Neural cell (in vitro differentiated cells): Measurements from ENCODE around the gene VSNL1. TPM values are rescaled to one million over a fixed set of nuclear protein-coding genes. Genes with fewer than 3 reads are reported as not detected.

Experiments
- H2AFZ ChIP-seq: fragments of 200-600, 300-800 bp; sonication (generic), shearing (Covaris generic); 2 replicates; pipeline ENCODE4 v1.6.0; 2014; ENCODE audit warnings: low read depth, mild to moderate bottlenecking, antibody characterized with exemption, low read length, moderate library complexity
- H3F3A ChIP-seq: fragments of 200-600 bp; shearing (Covaris generic); 2 replicates; pipeline ENCODE4 v1.6.1; 2016; ENCODE audit warnings: mild to moderate bottlenecking, moderate library complexity, mixed read lengths, antibody characterized with exemption, low read length; ENCODE audit not compliant: insufficient read depth, poor library complexity, severe bottlenecking
- H3K27ac ChIP-seq: fragments of 200-600, 300-800 bp; sonication (generic), shearing (Covaris generic); 2 replicates; pipeline ENCODE4 v1.5.1; 2014; ENCODE audit warnings: mild to moderate bottlenecking, low read length, moderate library complexity
- H3K27me3 ChIP-seq: fragments of 300-800, 200-600 bp; sonication (generic), shearing (Covaris generic); 2 replicates; pipeline ENCODE4 v1.6.0; 2014; ENCODE audit warnings: mild to moderate bottlenecking, low read depth, low read length, moderate library complexity; ENCODE audit not compliant: insufficient read depth
- H3K36me3 ChIP-seq: fragments of 300-800, 200-600 bp; sonication (generic), shearing (Covaris generic); 2 replicates; pipeline ENCODE4 v1.5.1; 2014; ENCODE audit warnings: mild to moderate bottlenecking, antibody characterized with exemption, low read length, moderate library complexity; ENCODE audit not compliant: insufficient read depth
- H3K4me2 ChIP-seq: fragments of 300-800, 200-600 bp; sonication (generic), shearing (Covaris generic); 2 replicates; pipeline ENCODE4 v1.6.0; 2014; ENCODE audit warnings: mild to moderate bottlenecking, low read length
- H3K4me3 ChIP-seq: fragments of 300-800, 200-600 bp; sonication (generic), shearing (Covaris generic); 2 replicates; pipeline ENCODE4 v1.5.1; 2014; ENCODE audit warnings: mild to moderate bottlenecking, low read length, moderate library complexity
- H3K79me2 ChIP-seq: fragments of 200-600 bp; shearing (Covaris generic); replicated peaks from 2 replicates; pipeline ENCODE4 v1.6.0; 2014; ENCODE audit warnings: mild to moderate bottlenecking, low read length, moderate library complexity; ENCODE audit not compliant: insufficient read depth
- H3K9ac ChIP-seq: fragments of 300-800, 200-600 bp; sonication (generic), shearing (Covaris generic); 2 replicates; pipeline ENCODE4 v1.6.1; 2016; ENCODE audit warnings: mild to moderate bottlenecking, low read length, mixed read lengths
- H3K9me2 ChIP-seq: fragments of 200-600 bp; shearing (Covaris generic); 2 replicates; pipeline ENCODE4 v1.6.1; 2016; ENCODE audit warnings: mild to moderate bottlenecking, low read length, mixed read lengths; ENCODE audit not compliant: insufficient read depth
- H3K9me3 ChIP-seq: fragments of 200-600, 300-800 bp; sonication (generic), shearing (Covaris generic); 2 replicates; pipeline ENCODE4 v1.6.1; 2016; ENCODE audit warnings: mild to moderate bottlenecking, mixed run types, low read length, moderate library complexity, mixed read lengths
- H4K20me1 ChIP-seq: fragments of 200-600 bp; shearing (Covaris generic); 2 replicates; pipeline ENCODE4 v1.6.1; 2016; ENCODE audit warnings: mild to moderate bottlenecking, mixed run types; ENCODE audit not compliant: insufficient read depth
- CTCF ChIP-seq: fragments of 450-650 bp; IDR thresholded peaks from 2 replicates; pipeline ENCODE4 v1.5.1; 2014; ENCODE audit warnings: antibody characterized with exemption, mild to moderate bottlenecking, moderate library complexity; ENCODE audit not compliant: poor library complexity, severe bottlenecking
- EP300 ChIP-seq: fragments of 450-650 bp; conservative IDR thresholded peaks from 2 replicates; pipeline ENCODE4 v1.6.1; 2014; ENCODE audit warnings: antibody characterized with exemption, mild to moderate bottlenecking, moderate library complexity; ENCODE audit not compliant: poor library complexity, severe bottlenecking
- EZH2 ChIP-seq: fragments of 200-600, 300-800 bp; shearing (Covaris generic), sonication (generic); IDR thresholded peaks from 2 replicates; pipeline ENCODE4 v1.6.1; 2014; ENCODE audit warnings: antibody characterized with exemption, low read length, borderline replicate concordance, mild to moderate bottlenecking; ENCODE audit not compliant: insufficient read depth, poor library complexity, severe bottlenecking
- MXI1 ChIP-seq: fragments of 450-650 bp; conservative IDR thresholded peaks from 2 replicates; pipeline ENCODE4 v1.6.1; 2014; ENCODE audit warnings: antibody characterized with exemption, mild to moderate bottlenecking; ENCODE audit not compliant: poor library complexity, severe bottlenecking
- POLR2AphosphoS5 ChIP-seq: IDR thresholded peaks from 2 replicates; pipeline ENCODE4 v1.6.1; 2012
- RAD21 ChIP-seq: fragments of 450-650 bp; conservative IDR thresholded peaks from 2 replicates; pipeline ENCODE4 v1.6.1; 2014; ENCODE audit warnings: antibody characterized with exemption, mild to moderate bottlenecking, moderate library complexity
- REST ChIP-seq: IDR thresholded peaks from 2 replicates; pipeline ENCODE4 v1.6.1; 2012; ENCODE audit warnings: borderline replicate concordance
- SMC3 ChIP-seq: fragments of 450-650 bp; conservative IDR thresholded peaks from 2 replicates; pipeline ENCODE4 v1.6.1; 2014; ENCODE audit warnings: antibody characterized with exemption, mild to moderate bottlenecking, moderate library complexity; ENCODE audit not compliant: poor library complexity
- TAF1 ChIP-seq: IDR thresholded peaks from 2 replicates; pipeline ENCODE4 v1.6.1; 2012; ENCODE audit warnings: low read depth
- polyA plus RNA-seq: library from polyadenylated mRNA; depleted of rRNA; stranded (reverse); fragments of >200 nt; gene quantifications from 2 replicates; pipeline ENCODE4 v1.2.3, GENCODE V29; 2014

The VSNL1 gene
- polyA plus RNA-seq, 1 donor from 2014 or later = 69.7 TPM

GRCh38 chr2:17584689-17585088 is 44.2 kb downstream of the VSNL1 start:
- Histone ChIP-seq H3K36me3 (no peaks in the 10 kb centered on the region), H3K27me3 (no peaks in the 10 kb centered on the region), H4K20me1 (no peaks in the 10 kb centered on the region), H3K27ac (no peak overlapping the region), H2AFZ (no peak overlapping the region), H3K9me3 (no peaks in the 10 kb centered on the region), H3F3A (no peaks in the 10 kb centered on the region), H3K79me2 (no peaks in the 10 kb centered on the region), H3K4me3 (no peak overlapping the region), H3K9me2 (no peaks in the 10 kb centered on the region), H3K9ac (no peak overlapping the region), H3K4me2 (no peak overlapping the region)
- TF ChIP-seq TAF1 = no peak
- no peak for TF ChIP-seq SMC3
- no peak for TF ChIP-seq CTCF
- no peak for TF ChIP-seq RAD21
- no peak for TF ChIP-seq EZH2
- no peak for TF ChIP-seq POLR2AphosphoS5

- H3K79me2 ChIP-seq = no peaks in the 10 kb centered on the region
- no peaks in the 10 kb centered on the region for H4K20me1 ChIP-seq
- TF ChIP-seq EP300 (no peak), CTCF (no peak), EZH2 (no peak), RAD21 (no peak), MXI1 (no peak), POLR2AphosphoS5 (no peak), REST (no peak), TAF1 (no peak), SMC3 (no peak)
- no peaks in the 10 kb centered on the region for H3K27me3 ChIP-seq
- H3K27ac ChIP-seq = no peak overlapping the region
- no peak overlapping the region for H3K4me3 ChIP-seq
- H3K9me3 ChIP-seq = no peaks in the 10 kb centered on the region
- no peak overlapping the region for H3K9ac ChIP-seq
- no peak overlapping the region for H3K4me2 ChIP-seq
- no peaks in the 10 kb centered on the region for H3K36me3 ChIP-seq
- H2AFZ ChIP-seq = no peak overlapping the region
- no peaks in the 10 kb centered on the region for H3K9me2 ChIP-seq
- no peaks in the 10 kb centered on the region for H3F3A ChIP-seq
Measured at GRCh38 chr2:17587469-17587868, 47.0 kb downstream of the VSNL1 start.
